ENCODE results near the gene ADAMTSL2.

ADAMTSL2 gene

DNA sequence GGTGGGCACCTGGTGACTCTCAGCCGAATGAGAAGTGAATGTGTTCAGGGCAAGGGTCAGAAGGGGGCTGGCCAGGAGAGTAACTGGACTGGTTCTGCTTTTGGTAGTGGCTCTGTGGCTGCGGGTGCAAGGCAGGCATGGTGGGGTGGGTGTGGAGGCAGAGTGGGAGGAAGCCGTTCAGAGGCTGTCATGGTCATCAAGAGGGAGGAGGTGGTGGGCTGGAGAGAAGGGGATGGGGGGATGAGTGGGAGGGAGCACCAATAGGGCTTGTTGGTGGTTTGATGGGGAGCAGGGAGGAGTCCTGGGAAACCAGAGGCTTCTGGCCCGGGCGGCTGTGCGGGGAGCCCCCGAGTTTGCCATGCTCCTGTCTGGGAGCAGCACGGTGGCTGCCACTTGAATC is 61.4 kb downstream of the ADAMTSL2 start:
- H3K27ac ChIP-seq, result no peak overlapping the region
- TF ChIP-seq ZFX (IDR thresholded peaks at IDR 0.05) (no peak), CTCF (conservative IDR thresholded peaks at IDR 0.05) (no peak)

- no peak overlapping the region for H3K27ac ChIP-seq
These were observed 62.9 kb downstream of the ADAMTSL2 start for GRCh38 chr9:133597316-133597957.

GRCh38 chr9:133598978-133599377 is 64.5 kb downstream of the ADAMTSL2 start:
- TF ChIP-seq CTCF (conservative IDR thresholded peaks at IDR 0.05) (no peak), ZFX (IDR thresholded peaks at IDR 0.05) (no peak)
- no peak overlapping the region for H3K27ac ChIP-seq

More at GRCh38 chr9:133597316-133597957, 62.9 kb downstream of the ADAMTSL2 start:
- TF ChIP-seq CTCF (conservative IDR thresholded peaks at IDR 0.05) (no peak), ZFX (IDR thresholded peaks at IDR 0.05) (no peak)

- TF ChIP-seq CTCF (conservative IDR thresholded peaks at IDR 0.05) (no peak), ZFX (IDR thresholded peaks at IDR 0.05) (no peak)
- H3K27ac ChIP-seq, result no peak overlapping the region
These were observed 65.1 kb downstream of the ADAMTSL2 start for GRCh38 chr9:133599470-133600173.

- H3K27ac ChIP-seq, result no peak overlapping the region
- TF ChIP-seq ZFX (IDR thresholded peaks at IDR 0.05), result no peak
- TF ChIP-seq CTCF (conservative IDR thresholded peaks at IDR 0.05), result no peak
These were observed 66.2 kb downstream of the ADAMTSL2 start for GRCh38 chr9:133600739-133601138.

DNA sequence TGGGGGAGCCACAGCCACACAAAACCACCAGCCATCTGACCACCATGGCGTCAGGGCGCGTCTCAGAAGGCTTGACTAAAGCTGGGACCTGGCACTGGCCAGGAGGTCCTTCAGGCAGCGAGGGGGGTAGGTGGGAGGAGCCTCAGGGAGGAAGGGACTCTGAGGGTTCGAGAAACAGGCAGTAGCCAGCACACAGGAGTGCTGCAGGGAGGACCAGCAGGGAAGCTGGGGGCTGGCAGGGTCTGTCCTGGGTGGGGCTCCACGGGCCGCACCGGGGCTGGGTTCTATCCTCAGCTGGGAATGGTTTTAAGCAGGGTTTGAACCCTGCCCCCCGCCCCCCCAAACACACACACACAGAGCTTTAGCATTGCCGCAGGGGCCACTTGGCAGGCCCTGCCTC is 67.2 kb downstream of the ADAMTSL2 start:
- no peak overlapping the region for H3K27ac ChIP-seq
- no peak for TF ChIP-seq CTCF (conservative IDR thresholded peaks at IDR 0.05)
- no peak for TF ChIP-seq ZFX (IDR thresholded peaks at IDR 0.05)

DNA sequence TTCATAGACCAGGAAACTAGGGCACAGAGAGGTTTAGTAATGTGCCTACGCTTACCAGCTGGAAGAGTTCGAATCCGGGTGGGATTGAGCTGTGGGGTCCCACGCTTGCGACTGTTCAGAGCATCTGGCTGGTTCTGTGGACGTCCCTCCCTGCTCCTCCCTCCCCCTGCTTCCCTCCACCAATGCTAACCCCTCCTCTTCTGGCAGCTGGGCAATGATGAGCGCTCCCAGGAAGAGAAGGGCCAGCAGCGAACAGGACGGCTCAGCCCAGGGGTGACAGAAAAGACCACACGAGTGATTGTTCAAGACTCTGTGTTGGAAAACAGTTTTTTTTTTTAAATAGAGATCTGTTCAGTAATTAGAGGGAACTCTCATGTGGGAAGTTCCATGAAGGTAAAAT is 67.8 kb downstream of the ADAMTSL2 start:
- no peak for TF ChIP-seq CTCF (conservative IDR thresholded peaks at IDR 0.05)
- TF ChIP-seq ZFX (IDR thresholded peaks at IDR 0.05), result no peak
- H3K27ac ChIP-seq, result no peak overlapping the region
